HG02623 (cell line): Measurements from ENCODE around the gene ZNF543.

Experiments
- ATAC-seq: cut with Tn5 transposase; IDR thresholded peaks from one replicate; pipeline ENCODE4 v1.9.1; 2021; ENCODE audit warnings: moderate library complexity; ENCODE audit not compliant: unreplicated experiment

The ZNF543 gene

DNA sequence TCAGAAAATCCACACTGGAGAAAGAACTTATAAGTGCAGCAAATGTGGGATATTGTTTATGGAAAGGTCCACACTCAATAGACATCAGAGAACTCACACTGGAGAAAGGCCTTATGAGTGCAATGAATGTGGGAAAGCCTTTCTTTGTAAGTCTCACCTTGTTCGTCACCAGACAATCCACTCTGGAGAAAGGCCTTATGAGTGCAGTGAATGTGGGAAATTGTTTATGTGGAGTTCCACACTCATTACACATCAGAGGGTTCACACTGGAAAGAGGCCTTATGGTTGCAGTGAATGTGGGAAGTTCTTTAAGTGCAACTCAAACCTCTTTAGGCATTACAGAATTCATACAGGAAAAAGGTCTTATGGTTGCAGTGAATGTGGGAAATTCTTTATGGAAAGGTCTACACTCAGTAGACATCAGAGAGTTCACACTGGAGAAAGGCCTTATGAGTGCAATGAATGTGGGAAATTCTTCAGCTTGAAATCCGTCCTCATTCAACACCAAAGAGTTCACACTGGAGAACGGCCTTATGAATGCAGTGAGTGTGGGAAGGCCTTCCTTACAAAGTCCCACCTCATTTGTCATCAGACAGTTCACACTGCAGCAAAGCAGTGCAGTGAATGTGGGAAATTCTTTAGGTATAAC is 57.4 kb downstream of the ZNF543 start:
- ATAC-seq: no peak
